ENCODE results near the gene IL33.

IL33 gene

GRCh38 chr9:6219040-6219439, 3.4 kb downstream of the IL33 start:
- no peak for DNase-seq

GRCh38 chr9:6219981-6220380, 4.4 kb downstream of the IL33 start:
- no peak for DNase-seq

GRCh38 chr9:6224393-6225154, 9.0 kb downstream of the IL33 start:
- no peak for DNase-seq

GRCh38 chr9:6226696-6227095, 11.1 kb downstream of the IL33 start:
- peak; percentile 51 for DNase-seq

- DNase-seq, result no peak
Observed at GRCh38 chr9:6229186-6229585, 13.6 kb downstream of the IL33 start.

- DNase-seq, result no peak
Observed at GRCh38 chr9:6229619-6230018, 14.0 kb downstream of the IL33 start.

GRCh38 chr9:6230037-6230780, 14.6 kb downstream of the IL33 start:
- no peak for DNase-seq

- DNase-seq, result no peak
Observed at GRCh38 chr9:6232336-6232945, 16.8 kb downstream of the IL33 start.

- DNase-seq, result no peak
Observed at GRCh38 chr9:6234014-6234413, 18.4 kb downstream of the IL33 start.

- no peak for DNase-seq
Observed at GRCh38 chr9:6237267-6237666, 21.7 kb downstream of the IL33 start.

- DNase-seq, result peak; percentile 70
Observed at GRCh38 chr9:6239048-6239461, 23.4 kb downstream of the IL33 start.

- no peak for DNase-seq
Observed at GRCh38 chr9:6239694-6240093, 24.1 kb downstream of the IL33 start.

GRCh38 chr9:6243746-6244145, 28.1 kb downstream of the IL33 start:
- DNase-seq, result peak; percentile 42

- DNase-seq, result no peak
Observed at GRCh38 chr9:6247266-6247665, 31.7 kb downstream of the IL33 start.

- no peak for DNase-seq
Observed at GRCh38 chr9:6268826-6269397, 53.3 kb downstream of the IL33 start.

- DNase-seq, result no peak
Observed at GRCh38 chr9:6270896-6271295, 55.3 kb downstream of the IL33 start.

GRCh38 chr9:6271508-6272228, 56.1 kb downstream of the IL33 start:
- DNase-seq, result no peak

GRCh38 chr9:6272229-6272598, 56.6 kb downstream of the IL33 start:
- no peak for DNase-seq

- no peak for DNase-seq
Observed at GRCh38 chr9:6277417-6277816, 61.8 kb downstream of the IL33 start.

- DNase-seq, result no peak
Observed at GRCh38 chr9:6301858-6302257, 86.3 kb downstream of the IL33 start.

GRCh38 chr9:6302417-6302816, 86.8 kb downstream of the IL33 start:
- DNase-seq, result no peak

GRCh38 chr9:6304232-6304631, 88.6 kb downstream of the IL33 start:
- no peak for DNase-seq

GRCh38 chr9:6305954-6306563, 90.5 kb downstream of the IL33 start:
- DNase-seq, result no peak

Data from NCI-H1048 (cell line).